Stomach (tissue), 9 donors: ENCODE measurements around the gene SCN9A. TPM values are rescaled to one million over a fixed set of nuclear protein-coding genes. Genes with fewer than 3 reads are reported as not detected.
"Not testable (repeated sequence)": the region's sequence is repeated elsewhere in the genome, so short reads cannot be mapped to it uniquely, and the experiment has no call there.

Experiments
- DNase-seq, 2 donors: peaks; one replicate each; pipeline versions ENCODE4 v3.0.0 to v3.0.0-alpha.2; 2013 to 2019
- H3K27ac ChIP-seq, 5 donors: fragments of 200-600 bp in 4 of 5; sonication (generic) in 4 of 5; one replicate each; pipeline ENCODE4 v1.5.1; 2013 to 2019; ENCODE audit warnings: mild to moderate bottlenecking in 1 of 5, moderate library complexity in 1 of 5
- H3K27me3 ChIP-seq, 3 donors: fragments of 200-600 bp; sonication (generic); one replicate each; pipeline ENCODE4 v1.5.1; 2017 to 2019; ENCODE audit warnings: mixed run types in 1 of 3
- H3K36me3 ChIP-seq, 4 donors: fragments of 200-600 bp; sonication (generic); 1 replicate in 3 of 4; 2 replicates in 1 of 4; pipeline ENCODE4 v1.5.1; 2016 to 2019
- H3K4me1 ChIP-seq, 4 donors: fragments of 200-600 bp; sonication (generic); one replicate each; pipeline ENCODE4 v1.5.1; 2016 to 2019
- H3K4me3 ChIP-seq, 4 donors: fragments of 200-600 bp; sonication (generic) in 3 of 4; one replicate each; pipeline ENCODE4 v1.5.1; 2016 to 2019; ENCODE audit warnings: mild to moderate bottlenecking in 1 of 4
- H3K9me3 ChIP-seq, 4 donors: fragments of 200-600 bp; sonication (generic); one replicate each; pipeline ENCODE4 v1.5.1; 2016 to 2019
- CTCF ChIP-seq, 7 experiments: fragments of 450-650 bp in 4 of 7; fragments of 200-600 bp in 3 of 7; sonication (generic) in 3 of 7; IDR thresholded peaks; one replicate each; pipeline ENCODE4 v1.5.1; 2016 to 2019; ENCODE audit warnings: antibody characterized with exemption in 7 of 7, control low read depth in 2 of 7, mild to moderate bottlenecking in 1 of 7
- EP300 ChIP-seq: sonication (generic); formaldehyde crosslinking; IDR thresholded peaks from one replicate; pipeline ENCODE4 v1.6.1; 2017; ENCODE audit warnings: antibody characterized with exemption
- POLR2A ChIP-seq, 4 donors: fragments of 450-650 bp; IDR thresholded peaks; one replicate each; pipeline ENCODE4 v1.6.1; 2016; ENCODE audit warnings: antibody characterized with exemption in 4 of 4, control low read depth in 2 of 4, mild to moderate bottlenecking in 1 of 4, moderate library complexity in 1 of 4
- POLR2AphosphoS5 ChIP-seq, 3 donors: sonication (generic); formaldehyde crosslinking; IDR thresholded peaks; one replicate each; pipeline ENCODE4 v1.6.1; 2016; ENCODE audit warnings: antibody characterized with exemption in 3 of 3
- WGBS, 5 donors: extraction: QIAGEN DNeasy Blood & Tissue Kit in 3 of 5; methylation state at CpG; one replicate each; pipeline versions ENCODE4 v1.1.5 to v1.1.7; 2013 to 2018; 5-methylcytosine and 5-hydroxymethylcytosine counted together
- intact Hi-C: fragments of 100-400 bp; cut with DNase I; formaldehyde crosslinking; loops from one replicate; pipeline ENCODE4 v1.15.1; 2023; ENCODE audit warnings: low total_unique reads
- polyA plus RNA-seq, 3 donors: library from polyadenylated mRNA; stranded (reverse); fragments of 200-250 nt; gene quantifications; one replicate each; pipeline ENCODE4 v1.2.3, GENCODE V29; 2013
- total RNA-seq, 5 donors: library from RNA; depleted of rRNA; stranded (reverse); fragments of >200 nt; gene quantifications; one replicate each; pipeline versions ENCODE4 v1.1.0 to v1.2.3, GENCODE V29; 2014 to 2016
- donor health status: healthy with polysubstance abuse.
- donor health status: Bipolar disorder and iron deficiency.
- donor health status: healthy.

SCN9A gene
- total and polyA plus RNA-seq, 8 donors: 0.12 to 24.3 (median 1.1) TPM

- TF ChIP-seq CTCF (IDR thresholded peaks at IDR 0.05) (no peak), POLR2AphosphoS5 (IDR thresholded peaks at IDR 0.05) (no peak), EP300 (no peak), POLR2A (IDR thresholded peaks at IDR 0.05) (no peak)
Measured at GRCh38 chr2:166224197-166224596, 151.5 kb downstream of the SCN9A start.

GRCh38 chr2:166223298-166223697 lies 152.4 kb downstream of the SCN9A start:
- no peaks in the 10 kb centered on the region for H3K9me3 ChIP-seq
- TF ChIP-seq POLR2AphosphoS5 (IDR thresholded peaks at IDR 0.05) (no peak), CTCF (IDR thresholded peaks at IDR 0.05) (no peak), POLR2A (IDR thresholded peaks at IDR 0.05) (no peak), EP300 (no peak)
- H3K27me3 ChIP-seq: no peaks in the 10 kb centered on the region
- no peak overlapping the region for H3K4me3 ChIP-seq
- intact Hi-C loops: no loop called here
- H3K36me3 ChIP-seq: no peaks in the 10 kb centered on the region
- no peak overlapping the region for H3K27ac ChIP-seq
- no peaks in the 10 kb centered on the region for H3K4me1 ChIP-seq
- WGBS, 5 donors: 91 to 97% (median 95%) methylated on average over 4 of the region's 4 CpGs
- no peak for DNase-seq

More at GRCh38 chr2:166224197-166224596, 151.5 kb downstream of the SCN9A start:
- no peak for DNase-seq
- Histone ChIP-seq H3K4me1 (no peaks in the 10 kb centered on the region), H3K27ac (no peak overlapping the region), H3K36me3 (no peaks in the 10 kb centered on the region), H3K9me3 (no peaks in the 10 kb centered on the region), H3K27me3 (no peaks in the 10 kb centered on the region), H3K4me3 (no peak overlapping the region)
- intact Hi-C loops: no loop called here

- 83 to 91% (median 84%) methylated on average over 1 of the region's 1 CpG for WGBS, 5 donors
- TF ChIP-seq EP300: no peak
- TF ChIP-seq POLR2AphosphoS5 (IDR thresholded peaks at IDR 0.05): no peak
- TF ChIP-seq POLR2A (IDR thresholded peaks at IDR 0.05): no peak
- TF ChIP-seq CTCF (IDR thresholded peaks at IDR 0.05): no peak
- H3K27me3 ChIP-seq: no peaks in the 10 kb centered on the region
Measured at GRCh38 chr2:166211079-166211478, 164.7 kb downstream of the SCN9A start.

GRCh38 chr2:166209944-166210343 lies 165.8 kb downstream of the SCN9A start:
- H3K36me3 ChIP-seq, H3K4me1 ChIP-seq, H3K27me3 ChIP-seq, intact Hi-C loops, DNase-seq, H3K27ac ChIP-seq, H3K4me3 ChIP-seq: not testable (repeated sequence)
- peaks cover 4 to 14% (median 9%) of the 10 kb centered on the region in 4 donors for H3K9me3 ChIP-seq
- WGBS, 5 donors: 82 to 97% (median 96%) methylated on average over 4 of the region's 4 CpGs

More at GRCh38 chr2:166211079-166211478, 164.7 kb downstream of the SCN9A start:
- H3K4me3 ChIP-seq: no peak overlapping the region
- peaks cover 4 to 15% (median 10%) of the 10 kb centered on the region in 4 donors for H3K9me3 ChIP-seq
- no peak overlapping the region for H3K27ac ChIP-seq
- no peak for DNase-seq
- no peaks in the 10 kb centered on the region for H3K36me3 ChIP-seq
- H3K4me1 ChIP-seq: no peaks in the 10 kb centered on the region
- intact Hi-C loops: no loop called here

- H3K27ac ChIP-seq, DNase-seq, intact Hi-C loops, H3K36me3 ChIP-seq, H3K4me1 ChIP-seq, H3K4me3 ChIP-seq, H3K27me3 ChIP-seq: not testable (repeated sequence)
- no CpG with 5 or more reads among the region's 1 CpG for WGBS, 5 donors
- peaks cover 4 to 14% (median 9%) of the 10 kb centered on the region in 4 donors for H3K9me3 ChIP-seq
Measured at GRCh38 chr2:166209367-166209766, 166.4 kb downstream of the SCN9A start.

GRCh38 chr2:166206153-166206552 lies 169.6 kb downstream of the SCN9A start:
- intact Hi-C loops, DNase-seq: not testable (repeated sequence)

More at GRCh38 chr2:166206153-166206552, 169.6 kb downstream of the SCN9A start:
- not testable (repeated sequence) for H3K27ac ChIP-seq, H3K4me3 ChIP-seq, H3K27me3 ChIP-seq, H3K4me1 ChIP-seq, H3K36me3 ChIP-seq
- 81 to 100% (median 94%) methylated on average over 1 of the region's 1 CpG for WGBS, 5 donors
- peaks cover 4 to 14% (median 9%) of the 10 kb centered on the region in 4 donors for H3K9me3 ChIP-seq
